ENCODE results near the gene ZNF555.
A peak's percentile ranks its signal among the peaks of the same experiment; 100 is the strongest.
"Not testable (repeated sequence)": the region's sequence is repeated elsewhere in the genome, so short reads cannot be mapped to it uniquely, and the experiment has no call there.

The ZNF555 gene

DNA sequence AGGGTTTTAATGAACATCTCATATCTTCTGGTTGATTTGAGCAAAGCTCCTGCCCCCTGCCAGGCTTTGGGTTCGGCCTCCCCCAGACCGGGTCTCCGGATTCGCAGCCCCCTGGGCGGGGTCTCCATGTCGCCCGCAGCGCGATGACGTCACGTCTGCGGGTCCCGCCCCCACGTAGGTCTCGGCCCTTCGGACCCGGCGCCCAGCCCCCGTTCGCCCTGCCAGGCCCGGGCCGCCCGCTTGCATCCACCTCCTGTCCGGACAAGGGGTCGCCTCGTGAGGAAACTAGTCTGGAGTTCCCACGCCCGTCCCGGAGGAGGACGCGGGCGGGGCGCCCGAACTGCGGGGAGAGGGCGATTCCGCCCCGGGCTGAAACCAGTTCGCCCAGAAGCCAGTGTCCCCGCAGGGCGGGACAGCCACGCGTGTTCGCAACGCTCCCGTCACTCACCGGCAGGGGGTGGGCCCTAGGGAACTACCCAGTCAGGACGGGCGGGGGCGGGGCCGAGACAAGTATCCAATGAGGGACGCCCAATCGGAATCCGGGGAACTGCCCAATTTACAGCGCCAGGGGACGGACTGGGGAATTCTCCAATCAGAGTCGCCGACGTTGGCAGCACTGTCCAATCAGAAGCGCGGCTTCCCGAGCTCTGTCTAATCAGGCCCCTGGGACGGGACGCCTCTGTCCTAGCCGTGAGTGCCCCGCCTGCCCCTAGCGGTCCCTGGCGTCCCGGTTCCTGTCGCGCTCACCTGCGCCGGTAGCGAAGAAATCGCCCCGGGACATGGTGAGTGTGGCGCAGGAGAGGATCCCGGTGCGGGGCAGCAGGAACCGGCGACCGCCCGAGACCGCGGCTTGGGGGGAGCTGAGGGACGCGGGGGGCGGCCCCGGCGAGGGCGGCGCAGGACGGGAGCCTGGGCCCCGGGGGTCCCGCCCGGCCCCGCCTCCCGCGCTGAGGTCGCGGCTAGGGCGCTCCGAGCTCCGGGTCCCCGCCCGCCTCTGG lies at the start of gene ZNF555:
ZNF555 (plus strand) TSS at position 682 of the 998 bp plus-strand sequence; CDS start at position 780, 98 bp downstream.
- intact Hi-C loops (cut with DNase I; ENCODE audit: low total_unique reads): loop anchor here (1.0 kb wide), 1 partner anchor 58 kb away; no protein-coding TSS in a partner anchor
- DNase-seq: peak; percentile 100
- peaks cover 0 to 17% (median 10%) of the 10 kb centered on the region in 4 donors for H3K4me1 ChIP-seq
- peak within 1 kb of the TSS; percentile 91 for H3K27ac ChIP-seq
- peaks cover 6 to 30% (median 15%) of the 10 kb centered on the region in 3 donors for H3K36me3 ChIP-seq
- H3K27me3 ChIP-seq: no peaks in the 10 kb centered on the region
- peak within 1 kb of the TSS; percentile 68 to 97 for H3K4me3 ChIP-seq
- TF ChIP-seq, protein P1, sequence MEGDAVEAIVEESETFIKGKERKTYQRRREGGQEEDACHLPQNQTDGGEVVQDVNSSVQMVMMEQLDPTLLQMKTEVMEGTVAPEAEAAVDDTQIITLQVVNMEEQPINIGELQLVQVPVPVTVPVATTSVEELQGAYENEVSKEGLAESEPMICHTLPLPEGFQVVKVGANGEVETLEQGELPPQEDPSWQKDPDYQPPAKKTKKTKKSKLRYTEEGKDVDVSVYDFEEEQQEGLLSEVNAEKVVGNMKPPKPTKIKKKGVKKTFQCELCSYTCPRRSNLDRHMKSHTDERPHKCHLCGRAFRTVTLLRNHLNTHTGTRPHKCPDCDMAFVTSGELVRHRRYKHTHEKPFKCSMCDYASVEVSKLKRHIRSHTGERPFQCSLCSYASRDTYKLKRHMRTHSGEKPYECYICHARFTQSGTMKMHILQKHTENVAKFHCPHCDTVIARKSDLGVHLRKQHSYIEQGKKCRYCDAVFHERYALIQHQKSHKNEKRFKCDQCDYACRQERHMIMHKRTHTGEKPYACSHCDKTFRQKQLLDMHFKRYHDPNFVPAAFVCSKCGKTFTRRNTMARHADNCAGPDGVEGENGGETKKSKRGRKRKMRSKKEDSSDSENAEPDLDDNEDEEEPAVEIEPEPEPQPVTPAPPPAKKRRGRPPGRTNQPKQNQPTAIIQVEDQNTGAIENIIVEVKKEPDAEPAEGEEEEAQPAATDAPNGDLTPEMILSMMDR (IDR thresholded peaks at IDR 0.05): peak; percentile 54 to 60
- H3K9me3 ChIP-seq: peaks cover 0 to 12% (median 4%) of the 10 kb centered on the region in 3 donors

DNA sequence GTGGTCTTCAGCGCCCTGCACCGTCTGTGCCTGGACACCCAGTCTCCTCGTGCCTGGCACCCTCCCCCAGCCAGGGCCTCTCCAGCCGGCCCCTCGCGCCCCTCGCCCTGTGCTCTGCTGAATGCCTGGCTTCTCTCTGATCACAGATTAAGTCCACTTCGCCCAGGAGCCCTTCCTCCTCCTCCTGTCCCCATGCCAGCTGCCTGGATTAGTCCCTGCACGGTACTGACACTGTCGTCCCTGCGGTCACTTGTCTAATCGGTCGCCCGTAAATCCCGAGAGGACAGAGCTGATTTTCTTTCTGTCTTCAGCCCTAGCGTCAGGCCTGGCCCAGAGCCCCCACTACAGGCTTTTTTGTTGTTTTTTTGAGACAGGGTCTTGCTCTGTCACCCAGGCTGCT lies 49.4 kb upstream of the ZNF555 start:
- intact Hi-C loops (cut with DNase I; ENCODE audit: low total_unique reads): no loop called here
- H3K36me3 ChIP-seq: peaks cover 0 to 69% (median 27%) of the 10 kb centered on the region in 3 donors
- TF ChIP-seq, protein P1 (IDR thresholded peaks at IDR 0.05): no peak
- no peak overlapping the region for H3K27ac ChIP-seq
- no peaks in the 10 kb centered on the region for H3K4me1 ChIP-seq
- H3K4me3 ChIP-seq: no peak overlapping the region
- no peaks in the 10 kb centered on the region for H3K9me3 ChIP-seq
- no peaks in the 10 kb centered on the region for H3K27me3 ChIP-seq
- DNase-seq: no peak

DNA sequence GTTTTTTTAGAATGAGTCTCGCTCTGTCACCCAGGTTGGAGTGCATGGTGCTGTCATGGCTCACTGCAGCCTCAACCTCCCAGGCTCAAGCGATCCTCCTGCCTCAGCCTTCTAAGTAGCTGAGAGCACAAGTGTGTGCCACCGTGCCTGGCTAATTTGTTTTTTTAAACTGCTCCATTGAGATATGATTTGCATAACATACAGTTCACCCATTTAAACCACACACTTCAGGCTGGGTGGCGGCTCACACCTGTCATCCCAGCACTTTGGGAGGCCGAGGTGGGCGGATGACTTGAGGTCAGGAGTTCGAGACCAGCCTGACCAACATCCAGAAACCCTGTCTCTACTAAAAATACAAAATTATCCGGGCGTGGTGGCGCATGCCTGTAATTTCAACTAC lies 48.6 kb upstream of the ZNF555 start:
- DNase-seq; intact Hi-C loops (cut with DNase I; ENCODE audit: low total_unique reads); H3K4me1 ChIP-seq; H3K9me3 ChIP-seq; H3K27me3 ChIP-seq; H3K27ac ChIP-seq; H3K4me3 ChIP-seq: not testable (repeated sequence)
- H3K36me3 ChIP-seq: peaks cover 0 to 77% (median 35%) of the 10 kb centered on the region in 3 donors

DNA sequence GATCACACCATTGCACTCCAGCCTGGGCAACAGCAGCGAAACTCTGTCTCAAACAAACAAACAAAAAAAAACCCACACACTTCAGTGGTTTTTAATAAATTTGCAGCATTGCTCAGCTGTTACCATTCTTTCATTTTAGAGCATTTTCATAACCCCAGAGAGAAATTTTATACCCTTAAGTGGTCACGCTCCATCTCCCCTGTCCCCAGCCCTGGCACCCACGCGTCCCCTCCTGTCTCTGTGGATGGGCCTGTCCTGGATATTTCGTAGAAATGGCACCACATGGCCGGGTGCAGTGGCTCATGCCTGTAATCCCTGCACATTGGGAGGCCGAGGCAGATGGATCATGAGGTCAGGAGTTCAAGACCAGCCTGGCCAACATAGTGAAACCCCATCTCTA lies 48.1 kb upstream of the ZNF555 start:
- no peaks in the 10 kb centered on the region for H3K4me1 ChIP-seq
- peaks cover 0 to 81% (median 36%) of the 10 kb centered on the region in 3 donors for H3K36me3 ChIP-seq
- DNase-seq: no peak
- no peak overlapping the region for H3K27ac ChIP-seq
- no peaks in the 10 kb centered on the region for H3K9me3 ChIP-seq
- H3K27me3 ChIP-seq: no peaks in the 10 kb centered on the region
- intact Hi-C loops (cut with DNase I; ENCODE audit: low total_unique reads): no loop called here
- TF ChIP-seq, protein P1 (IDR thresholded peaks at IDR 0.05): no peak
- H3K4me3 ChIP-seq: no peak overlapping the region

DNA sequence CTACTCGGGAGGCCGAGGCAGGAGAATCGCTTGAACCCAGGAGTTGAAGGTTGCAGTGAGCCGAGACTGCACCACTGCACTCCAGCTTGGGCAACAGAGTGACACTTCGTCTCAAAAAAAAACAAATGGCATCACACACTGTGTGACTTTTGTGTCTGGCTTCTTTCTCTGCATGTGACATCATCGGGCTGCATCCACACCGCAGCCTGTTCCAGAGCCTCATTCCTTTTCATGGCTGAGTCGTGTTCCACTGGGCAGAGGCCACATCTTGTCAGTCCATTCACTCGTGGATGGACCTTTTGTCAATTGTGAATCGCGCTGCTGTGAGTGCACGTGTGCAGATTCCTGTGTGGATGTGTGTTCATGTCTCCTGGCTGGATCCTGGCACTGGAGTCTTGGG lies 47.7 kb upstream of the ZNF555 start:
- Histone ChIP-seq H3K4me1 (no peaks in the 10 kb centered on the region), H3K9me3 (no peaks in the 10 kb centered on the region), H3K27me3 (no peaks in the 10 kb centered on the region), H3K27ac (no peak overlapping the region), H3K4me3 (no peak overlapping the region), H3K36me3 (peaks cover 0 to 86% (median 40%) of the 10 kb centered on the region in 3 donors)
- intact Hi-C loops (cut with DNase I; ENCODE audit: low total_unique reads): no loop called here
- TF ChIP-seq, protein P1 (IDR thresholded peaks at IDR 0.05): no peak
- no peak for DNase-seq
